Tibial artery (tissue), 4 donors: ENCODE results near the gene OBSCN.

Experiments
- DNase-seq, 2 donors: peaks; one replicate each; pipeline ENCODE4 v3.0.0-alpha.2; 2019
- H3K27ac ChIP-seq, 2 donors: fragments of 200-600 bp; sonication (generic) in 1 of 2; 1 replicate in 1 of 2; 2 replicates in 1 of 2; pipeline ENCODE4 v1.5.1; 2018 to 2019; ENCODE audit warnings: mild to moderate bottlenecking in 1 of 2
- H3K27me3 ChIP-seq, 2 donors: fragments of 200-600 bp; sonication (generic) in 1 of 2; one replicate each; pipeline versions ENCODE4 v1.5.1 to v1.6.0; 2016 to 2019
- H3K36me3 ChIP-seq, 3 donors: fragments of 200-600 bp; sonication (generic) in 2 of 3; one replicate each; pipeline ENCODE4 v1.5.1; 2016 to 2019; ENCODE audit warnings: mild to moderate bottlenecking in 2 of 3
- H3K4me1 ChIP-seq, 4 donors: fragments of 200-600 bp; sonication (generic) in 2 of 4; 1 replicate in 3 of 4; 2 replicates in 1 of 4; pipeline ENCODE4 v1.5.1; 2016 to 2019
- H3K4me3 ChIP-seq, 2 donors: fragments of 200-600 bp; sonication (generic) in 1 of 2; 1 replicate in 1 of 2; 2 replicates in 1 of 2; pipeline ENCODE4 v1.5.1; 2018 to 2019; ENCODE audit warnings: mild to moderate bottlenecking in 2 of 2
- H3K9me3 ChIP-seq, 3 donors: fragments of 200-600 bp; sonication (generic) in 1 of 3; one replicate each; pipeline ENCODE4 v1.5.1; 2016 to 2019
- intact Hi-C: fragments of 100-400 bp; cut with DNase I; formaldehyde crosslinking; loops from one replicate; pipeline ENCODE4 v1.15.0; 2023; ENCODE audit warnings: low total_unique reads
- TF ChIP-seq, protein P1 (sequence below), 2 experiments: fragments of 200-600 bp in 1 of 2; fragments of 450-650 bp in 1 of 2; IDR thresholded peaks; one replicate each; pipeline ENCODE4 v1.5.1; 2017 to 2019; ENCODE audit warnings: antibody characterized with exemption in 2 of 2, mild to moderate bottlenecking in 1 of 2, moderate library complexity in 1 of 2

OBSCN gene

DNA sequence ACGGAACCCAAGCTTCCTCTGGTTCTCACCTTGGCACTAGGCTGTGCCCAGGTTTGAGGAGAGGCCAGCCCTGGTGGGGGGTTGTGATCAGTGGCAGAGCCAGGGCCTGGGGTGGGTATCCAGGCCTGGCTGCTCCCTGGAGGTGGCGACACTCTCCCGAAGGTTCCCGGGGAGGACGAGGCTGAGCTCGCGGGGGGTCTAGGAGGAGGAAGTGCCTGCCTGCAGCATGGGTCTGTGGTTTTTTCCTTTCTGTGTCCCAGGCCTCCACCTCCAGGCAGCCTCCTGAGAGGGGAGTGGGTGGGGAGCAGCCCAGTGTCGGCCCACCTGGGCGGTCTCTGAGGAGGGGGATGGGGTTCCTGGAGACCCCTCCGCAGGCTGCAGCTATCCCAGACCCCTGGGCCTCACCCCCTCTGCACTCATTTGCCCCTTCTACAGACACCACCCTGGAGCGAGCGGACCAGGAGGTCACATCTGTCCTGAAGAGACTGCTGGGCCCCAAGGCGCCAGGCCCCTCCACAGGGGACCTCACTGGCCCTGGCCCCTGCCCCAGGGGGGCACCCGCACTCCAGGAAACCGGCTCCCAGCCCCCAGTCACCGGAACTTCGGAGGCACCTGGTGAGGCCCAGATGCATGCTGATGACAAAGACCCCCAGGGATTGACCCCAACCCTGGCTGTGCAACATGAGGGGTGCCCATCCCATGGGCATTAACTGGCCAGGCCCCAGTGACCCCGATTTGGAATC lies 154.5 kb downstream of the OBSCN start:
- no peaks in the 10 kb centered on the region for H3K36me3 ChIP-seq
- intact Hi-C loops = no loop called here
- H3K27me3 ChIP-seq = peaks cover 0 to 36% of the 10 kb centered on the region in 2 donors
- TF ChIP-seq, protein P1, sequence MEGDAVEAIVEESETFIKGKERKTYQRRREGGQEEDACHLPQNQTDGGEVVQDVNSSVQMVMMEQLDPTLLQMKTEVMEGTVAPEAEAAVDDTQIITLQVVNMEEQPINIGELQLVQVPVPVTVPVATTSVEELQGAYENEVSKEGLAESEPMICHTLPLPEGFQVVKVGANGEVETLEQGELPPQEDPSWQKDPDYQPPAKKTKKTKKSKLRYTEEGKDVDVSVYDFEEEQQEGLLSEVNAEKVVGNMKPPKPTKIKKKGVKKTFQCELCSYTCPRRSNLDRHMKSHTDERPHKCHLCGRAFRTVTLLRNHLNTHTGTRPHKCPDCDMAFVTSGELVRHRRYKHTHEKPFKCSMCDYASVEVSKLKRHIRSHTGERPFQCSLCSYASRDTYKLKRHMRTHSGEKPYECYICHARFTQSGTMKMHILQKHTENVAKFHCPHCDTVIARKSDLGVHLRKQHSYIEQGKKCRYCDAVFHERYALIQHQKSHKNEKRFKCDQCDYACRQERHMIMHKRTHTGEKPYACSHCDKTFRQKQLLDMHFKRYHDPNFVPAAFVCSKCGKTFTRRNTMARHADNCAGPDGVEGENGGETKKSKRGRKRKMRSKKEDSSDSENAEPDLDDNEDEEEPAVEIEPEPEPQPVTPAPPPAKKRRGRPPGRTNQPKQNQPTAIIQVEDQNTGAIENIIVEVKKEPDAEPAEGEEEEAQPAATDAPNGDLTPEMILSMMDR (IDR thresholded peaks at IDR 0.05) = no peak
- peak in 1 of 2 donors; percentile 63 for DNase-seq
- H3K27ac ChIP-seq = no peak overlapping the region
- no peak overlapping the region for H3K4me3 ChIP-seq
- H3K4me1 ChIP-seq = no peaks in the 10 kb centered on the region
- H3K9me3 ChIP-seq = no peaks in the 10 kb centered on the region

DNA sequence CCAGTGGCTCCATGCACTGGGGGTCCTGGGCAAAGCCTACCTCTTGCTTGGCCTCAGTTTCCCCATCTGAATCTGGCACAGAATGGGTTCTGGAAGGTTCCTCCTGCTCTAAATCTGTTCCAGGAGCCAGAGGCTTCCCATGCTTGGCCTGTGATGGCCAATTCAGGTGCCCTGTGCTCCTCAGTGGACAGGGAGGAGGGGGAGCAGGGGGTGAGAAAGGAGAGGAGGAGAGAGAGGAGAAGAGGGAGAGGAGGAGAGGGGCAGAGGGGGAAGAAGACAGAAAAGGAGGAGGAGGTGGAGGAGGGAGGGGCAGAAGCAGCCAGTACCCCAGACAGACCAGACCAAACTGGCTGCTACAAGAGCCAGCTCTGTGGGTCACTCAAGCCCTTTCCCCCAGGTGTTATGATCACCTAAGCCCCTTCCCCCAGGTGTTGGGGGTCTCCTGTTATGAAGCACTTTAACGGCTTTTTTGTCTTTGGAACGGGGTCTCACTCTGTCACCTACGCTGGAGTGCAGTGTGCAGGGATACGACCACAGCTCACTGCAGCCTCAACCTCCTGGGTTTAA lies 155.1 kb downstream of the OBSCN start:
- TF ChIP-seq, protein P1 (IDR thresholded peaks at IDR 0.05) = no peak
- DNase-seq = no peak
- no peak overlapping the region for H3K4me3 ChIP-seq
- no peaks in the 10 kb centered on the region for H3K4me1 ChIP-seq
- intact Hi-C loops = no loop called here
- H3K27ac ChIP-seq = no peak overlapping the region
- H3K36me3 ChIP-seq = no peaks in the 10 kb centered on the region
- peaks cover 0 to 43% of the 10 kb centered on the region in 2 donors for H3K27me3 ChIP-seq
- no peaks in the 10 kb centered on the region for H3K9me3 ChIP-seq

DNA sequence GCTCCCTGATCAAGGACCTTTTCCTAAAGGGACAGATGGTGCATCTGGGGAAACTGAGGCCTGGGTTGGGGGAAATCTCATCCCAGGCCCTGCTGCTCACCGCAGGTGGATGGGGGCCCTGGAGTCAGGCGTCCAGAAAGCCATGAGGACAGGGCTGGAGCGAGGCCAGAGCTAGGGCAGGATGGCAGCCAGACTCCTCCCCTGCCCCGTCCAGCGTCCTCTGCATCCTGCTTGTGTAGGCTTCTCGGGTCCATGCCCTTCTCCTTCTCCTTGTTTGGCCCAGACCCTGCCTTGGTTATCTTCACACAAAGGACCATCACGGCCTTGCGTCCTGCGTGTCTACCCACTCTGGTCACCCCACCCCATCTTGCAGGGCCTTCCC lies 155.8 kb downstream of the OBSCN start:
- intact Hi-C loops = no loop called here
- DNase-seq = no peak

DNA sequence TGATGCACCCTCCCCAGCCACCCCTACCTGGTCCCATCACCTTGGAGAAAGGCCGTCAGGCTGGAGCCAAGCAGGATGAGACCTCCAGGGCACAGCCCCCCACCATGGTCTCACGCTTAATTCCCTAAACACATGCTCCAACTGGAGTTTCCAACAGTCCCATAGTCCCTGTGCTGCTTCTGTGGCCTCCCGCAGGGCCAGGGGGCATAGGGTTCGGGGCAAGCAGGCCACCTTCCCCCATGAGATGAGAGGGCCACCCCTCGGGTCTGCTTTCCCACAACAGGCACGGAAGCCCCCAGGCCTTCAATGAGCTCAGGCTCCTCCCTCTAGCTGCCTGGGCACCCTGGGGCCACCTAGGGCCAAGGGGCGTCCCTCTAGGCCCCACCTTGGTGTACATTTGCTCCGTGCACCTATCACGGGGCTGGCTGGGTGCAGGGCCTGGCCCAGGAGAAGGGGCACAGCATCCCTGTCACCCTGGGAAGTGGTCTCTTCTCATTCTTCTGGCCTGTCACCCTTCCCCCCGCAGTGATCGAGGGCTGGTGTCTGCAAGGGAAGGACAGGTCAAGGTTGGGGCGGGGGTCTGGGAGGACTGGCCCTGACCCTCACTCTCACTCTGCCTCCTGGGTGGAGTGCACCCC lies 156.3 kb downstream of the OBSCN start:
- Histone ChIP-seq H3K27ac (no peak overlapping the region), H3K36me3 (no peaks in the 10 kb centered on the region), H3K27me3 (peaks cover 0 to 55% of the 10 kb centered on the region in 2 donors), H3K9me3 (no peaks in the 10 kb centered on the region), H3K4me3 (no peak overlapping the region), H3K4me1 (no peaks in the 10 kb centered on the region)
- peak; percentile 5 to 55 for DNase-seq
- TF ChIP-seq, protein P1 (IDR thresholded peaks at IDR 0.05) = no peak
- intact Hi-C loops = no loop called here

More for the DNA sequence above, 155.8 kb downstream of the OBSCN start:
- TF ChIP-seq, protein P1 (IDR thresholded peaks at IDR 0.05) = no peak
- Histone ChIP-seq H3K4me1 (no peaks in the 10 kb centered on the region), H3K27me3 (peaks cover 0 to 50% of the 10 kb centered on the region in 2 donors), H3K27ac (no peak overlapping the region), H3K36me3 (no peaks in the 10 kb centered on the region), H3K9me3 (no peaks in the 10 kb centered on the region), H3K4me3 (no peak overlapping the region)

DNA sequence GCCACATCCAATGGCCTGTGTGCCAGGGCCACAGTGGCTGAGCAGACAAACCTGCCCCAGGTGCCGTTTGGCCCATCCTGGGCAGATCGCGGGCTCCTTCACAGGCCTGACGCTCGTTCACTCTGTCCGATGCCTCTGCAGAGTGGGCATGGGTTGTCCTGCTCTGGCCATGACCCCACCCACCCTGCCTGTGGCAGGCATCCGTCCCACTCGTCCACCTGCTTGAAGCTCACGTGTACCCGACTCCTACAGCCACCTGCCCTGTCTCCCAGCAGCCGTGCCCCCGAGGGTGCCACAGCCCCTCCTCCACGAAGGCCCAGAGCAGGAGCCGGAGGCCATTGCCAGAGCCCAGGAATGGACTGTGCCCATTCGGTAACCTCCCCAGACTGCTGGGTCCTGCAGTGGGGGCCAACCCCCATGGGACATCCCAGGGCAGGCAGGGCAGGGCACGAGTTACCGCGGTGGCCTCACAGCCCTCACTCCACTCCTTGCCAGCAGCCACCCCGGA lies 156.9 kb downstream of the OBSCN start:
- no peaks in the 10 kb centered on the region for H3K36me3 ChIP-seq
- H3K4me1 ChIP-seq = no peaks in the 10 kb centered on the region
- H3K4me3 ChIP-seq = no peak overlapping the region
- peaks cover 0 to 59% of the 10 kb centered on the region in 2 donors for H3K27me3 ChIP-seq
- no peak overlapping the region for H3K27ac ChIP-seq
- intact Hi-C loops = no loop called here
- TF ChIP-seq, protein P1 (IDR thresholded peaks at IDR 0.05) = no peak
- no peaks in the 10 kb centered on the region for H3K9me3 ChIP-seq
- peak; percentile 15 to 58 for DNase-seq
